ENCODE measurements around the gene SLC38A4.

The SLC38A4 gene

GRCh38 chr12:46786774-46787173, 39.0 kb downstream of the SLC38A4 start:
- ATAC-seq (ENCODE audit: insufficient read depth, low read depth) (no peak), DNase-seq (no peak)
- Histone ChIP-seq H3K27me3 (ENCODE audit: insufficient read depth, low read length, poor library complexity) (no peaks in the 10 kb centered on the region), H3K4me2 (ENCODE audit: insufficient read depth, low read length) (no peak overlapping the region), H3K4me3 (ENCODE audit: low read depth in 1 of 2, low read length in 2 of 2) (no peak overlapping the region), H3K79me2 (ENCODE audit: insufficient read depth, low read length) (no peaks in the 10 kb centered on the region), H3K27ac (ENCODE audit: low read length) (no peak overlapping the region), H4K20me1 (ENCODE audit: insufficient read depth, low read length) (no peaks in the 10 kb centered on the region), H2AFZ (ENCODE audit: low read depth, low read length) (no peak overlapping the region), H3K9me3 (ENCODE audit: insufficient read depth, low read length, severe bottlenecking) (no peaks in the 10 kb centered on the region), H3K4me1 (ENCODE audit: insufficient read depth, low read length) (no peaks in the 10 kb centered on the region), H3K36me3 (ENCODE audit: insufficient read depth, low read length) (no peaks in the 10 kb centered on the region), H3K9ac (ENCODE audit: low read depth, low read length) (no peak overlapping the region)
- no peak for TF ChIP-seq EZH2 (IDR thresholded peaks at IDR 0.05; ENCODE audit: borderline replicate concordance, low read depth, low read length, severe bottlenecking)
- no peak for TF ChIP-seq CTCF (IDR thresholded peaks at IDR 0.05; ENCODE audit: borderline replicate concordance, extremely low read depth, low read length, poor library complexity, severe bottlenecking)

- Histone ChIP-seq H3K4me2 (ENCODE audit: insufficient read depth, low read length) (no peak overlapping the region), H3K4me1 (ENCODE audit: insufficient read depth, low read length) (no peaks in the 10 kb centered on the region), H2AFZ (ENCODE audit: low read depth, low read length) (no peak overlapping the region), H3K27me3 (ENCODE audit: insufficient read depth, low read length, poor library complexity) (no peaks in the 10 kb centered on the region), H3K36me3 (ENCODE audit: insufficient read depth, low read length) (no peaks in the 10 kb centered on the region), H3K4me3 (ENCODE audit: low read depth in 1 of 2, low read length in 2 of 2) (no peak overlapping the region), H3K79me2 (ENCODE audit: insufficient read depth, low read length) (no peaks in the 10 kb centered on the region), H4K20me1 (ENCODE audit: insufficient read depth, low read length) (no peaks in the 10 kb centered on the region), H3K9me3 (ENCODE audit: insufficient read depth, low read length, severe bottlenecking) (no peaks in the 10 kb centered on the region), H3K27ac (ENCODE audit: low read length) (no peak overlapping the region), H3K9ac (ENCODE audit: low read depth, low read length) (no peak overlapping the region)
- ATAC-seq (ENCODE audit: insufficient read depth, low read depth), result no peak
- DNase-seq, result no peak
- TF ChIP-seq CTCF (IDR thresholded peaks at IDR 0.05; ENCODE audit: borderline replicate concordance, extremely low read depth, low read length, poor library complexity, severe bottlenecking) (no peak), EZH2 (IDR thresholded peaks at IDR 0.05; ENCODE audit: borderline replicate concordance, low read depth, low read length, severe bottlenecking) (no peak)
Measured at GRCh38 chr12:46785382-46785781, 40.4 kb downstream of the SLC38A4 start.

GRCh38 chr12:46783871-46784270, 41.9 kb downstream of the SLC38A4 start:
- DNase-seq, result no peak
- Histone ChIP-seq H3K4me2 (ENCODE audit: insufficient read depth, low read length) (no peak overlapping the region), H3K27ac (ENCODE audit: low read length) (no peak overlapping the region), H3K79me2 (ENCODE audit: insufficient read depth, low read length) (no peaks in the 10 kb centered on the region), H3K9ac (ENCODE audit: low read depth, low read length) (no peak overlapping the region), H3K9me3 (ENCODE audit: insufficient read depth, low read length, severe bottlenecking) (no peaks in the 10 kb centered on the region), H3K4me1 (ENCODE audit: insufficient read depth, low read length) (no peaks in the 10 kb centered on the region), H3K27me3 (ENCODE audit: insufficient read depth, low read length, poor library complexity) (no peaks in the 10 kb centered on the region), H3K36me3 (ENCODE audit: insufficient read depth, low read length) (no peaks in the 10 kb centered on the region), H2AFZ (ENCODE audit: low read depth, low read length) (no peak overlapping the region), H3K4me3 (ENCODE audit: low read depth in 1 of 2, low read length in 2 of 2) (no peak overlapping the region), H4K20me1 (ENCODE audit: insufficient read depth, low read length) (no peaks in the 10 kb centered on the region)
- TF ChIP-seq CTCF (IDR thresholded peaks at IDR 0.05; ENCODE audit: borderline replicate concordance, extremely low read depth, low read length, poor library complexity, severe bottlenecking) (no peak), EZH2 (IDR thresholded peaks at IDR 0.05; ENCODE audit: borderline replicate concordance, low read depth, low read length, severe bottlenecking) (no peak)
- no peak for ATAC-seq (ENCODE audit: insufficient read depth, low read depth)

DNA sequence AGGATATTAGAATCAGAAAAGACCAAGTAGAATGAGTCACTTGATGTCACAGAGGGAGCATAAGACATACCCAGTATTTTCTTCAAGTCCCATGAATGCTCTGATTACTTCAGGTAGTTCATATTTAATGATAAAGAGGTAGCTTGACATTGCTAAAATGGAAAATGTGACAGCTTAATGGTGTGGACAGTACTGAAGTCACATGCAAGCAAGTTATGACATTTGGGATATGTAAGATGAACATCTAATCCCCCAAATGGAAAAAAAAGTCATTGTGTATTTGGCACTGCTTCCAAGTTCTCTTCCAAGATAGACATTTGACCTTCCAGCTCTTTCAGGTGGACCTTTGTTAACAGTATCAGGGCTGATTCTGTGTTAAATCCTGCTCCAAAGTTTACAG, 45.9 kb downstream of the SLC38A4 start:
- Histone ChIP-seq H3K79me2 (ENCODE audit: insufficient read depth, low read length) (no peaks in the 10 kb centered on the region), H3K4me3 (ENCODE audit: low read depth in 1 of 2, low read length in 2 of 2) (no peak overlapping the region), H3K36me3 (ENCODE audit: insufficient read depth, low read length) (no peaks in the 10 kb centered on the region), H4K20me1 (ENCODE audit: insufficient read depth, low read length) (no peaks in the 10 kb centered on the region), H3K9ac (ENCODE audit: low read depth, low read length) (no peak overlapping the region), H3K27me3 (ENCODE audit: insufficient read depth, low read length, poor library complexity) (no peaks in the 10 kb centered on the region), H3K4me2 (ENCODE audit: insufficient read depth, low read length) (no peak overlapping the region), H3K4me1 (ENCODE audit: insufficient read depth, low read length) (no peaks in the 10 kb centered on the region), H2AFZ (ENCODE audit: low read depth, low read length) (no peak overlapping the region), H3K9me3 (ENCODE audit: insufficient read depth, low read length, severe bottlenecking) (no peaks in the 10 kb centered on the region), H3K27ac (ENCODE audit: low read length) (no peak overlapping the region)
- no peak for ATAC-seq (ENCODE audit: insufficient read depth, low read depth)
- DNase-seq, result no peak
- TF ChIP-seq CTCF (IDR thresholded peaks at IDR 0.05; ENCODE audit: borderline replicate concordance, extremely low read depth, low read length, poor library complexity, severe bottlenecking), result no peak
- no peak for TF ChIP-seq EZH2 (IDR thresholded peaks at IDR 0.05; ENCODE audit: borderline replicate concordance, low read depth, low read length, severe bottlenecking)

Data from DND-41 (cell line).